Spinal cord (tissue), 10 donors: ENCODE measurements around the gene COX11. TPM values are rescaled to one million over a fixed set of nuclear protein-coding genes. Genes with fewer than 3 reads are reported as not detected.

Experiments
- DNase-seq, 6 donors: peaks; one replicate each; pipeline versions ENCODE4 v3.0.0 to v3.0.0-alpha.2; 2013 to 2015; ENCODE audit warnings: low spot score in 6 of 6, low read depth in 4 of 6
- H3K27ac ChIP-seq: one replicate; pipeline ENCODE4 v1.5.1; 2013; ENCODE audit warnings: low read depth, low read length, control low read depth
- H3K27me3 ChIP-seq: one replicate; pipeline ENCODE4 v1.6.1; 2013; ENCODE audit warnings: low read length; ENCODE audit not compliant: control insufficient read depth, insufficient read depth
- H3K36me3 ChIP-seq: one replicate; pipeline ENCODE4 v1.6.1; 2013; ENCODE audit warnings: low read length; ENCODE audit not compliant: control insufficient read depth, insufficient read depth
- H3K4me1 ChIP-seq: one replicate; pipeline ENCODE4 v1.6.1; 2013; ENCODE audit warnings: low read length; ENCODE audit not compliant: control insufficient read depth, insufficient read depth
- H3K4me3 ChIP-seq: one replicate; pipeline ENCODE4 v1.5.1; 2013; ENCODE audit warnings: low read depth, low read length, control low read depth
- H3K9me3 ChIP-seq: one replicate; pipeline ENCODE4 v1.6.1; 2013; ENCODE audit warnings: low read length; ENCODE audit not compliant: control insufficient read depth, insufficient read depth
- WGBS: methylation state at CpG from one replicate; pipeline ENCODE4 v1.1.5; 2013; ENCODE audit warnings: missing lambda C conversion rate; ENCODE audit not compliant: insufficient coverage; 5-methylcytosine and 5-hydroxymethylcytosine counted together
- polyA plus RNA-seq, 2 donors: library from polyadenylated mRNA; unstranded; fragments of 120-200 nt; gene quantifications; one replicate each; pipeline ENCODE4 v1.2.1, GENCODE V29; 2013; ENCODE audit not compliant: insufficient read length in 2 of 2
- total RNA-seq, 2 donors: library from RNA; depleted of rRNA in 1 of 2; stranded (reverse); fragments of 120-200 nt in 1 of 2; fragments of >200 nt in 1 of 2; gene quantifications; one replicate each; pipeline versions ENCODE4 v1.2.3 to v1.2.4, GENCODE V29; 2013 to 2014
- donor health status: healthy.

COX11 gene
- total and polyA plus RNA-seq, 4 donors = 66.5 to 81.0 (median 77.2) TPM

DNA sequence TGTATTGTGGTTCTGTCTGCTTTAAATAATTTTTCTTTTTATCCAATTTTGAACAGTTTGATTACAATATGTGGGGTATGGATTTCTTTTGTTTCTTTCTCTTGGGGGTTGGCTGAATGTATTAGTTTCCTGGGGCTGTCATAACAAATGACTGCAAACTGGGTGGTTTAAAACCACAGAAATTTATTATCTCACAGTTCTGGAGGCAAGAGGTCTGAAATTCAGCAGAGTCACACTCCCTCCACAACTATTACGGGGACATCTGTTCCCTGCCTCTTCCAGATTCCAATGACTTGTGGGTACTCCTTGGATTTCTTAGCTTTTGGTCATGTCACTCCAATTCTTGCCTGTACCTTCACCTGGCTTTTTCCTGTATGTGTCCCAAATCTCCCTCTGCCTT, 23.7 kb downstream of the COX11 start:
- no peak overlapping the region for H3K27ac ChIP-seq
- no peaks in the 10 kb centered on the region for H3K4me1 ChIP-seq
- 100% methylated on average over 1 of the region's 1 CpG for WGBS
- no peaks in the 10 kb centered on the region for H3K9me3 ChIP-seq
- no peak overlapping the region for H3K4me3 ChIP-seq
- H3K36me3 ChIP-seq = no peaks in the 10 kb centered on the region
- no peaks in the 10 kb centered on the region for H3K27me3 ChIP-seq
- no peak for DNase-seq

DNA sequence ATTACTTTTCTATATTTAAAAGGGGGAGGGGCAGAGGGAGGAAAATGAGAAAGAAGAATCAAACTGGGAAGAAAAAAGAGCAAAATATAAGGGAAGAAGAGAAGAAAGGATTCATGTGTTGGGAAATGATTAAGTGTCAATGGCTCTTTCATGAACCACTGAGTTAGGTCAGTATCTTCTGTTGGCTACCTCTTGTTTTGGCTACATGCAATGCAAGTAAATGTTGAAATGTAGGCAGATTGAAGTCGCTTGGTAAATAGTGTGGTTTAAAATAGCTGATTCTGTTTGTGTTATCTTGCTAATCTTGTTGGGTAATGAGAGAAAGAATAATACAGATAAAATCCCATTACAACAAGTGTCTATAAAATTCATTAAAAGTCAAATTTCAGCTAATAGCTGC, 27.2 kb downstream of the COX11 start:
- H3K9me3 ChIP-seq = no peaks in the 10 kb centered on the region
- no peaks in the 10 kb centered on the region for H3K36me3 ChIP-seq
- no CpG with 5 or more reads among the region's 1 CpG for WGBS
- H3K27ac ChIP-seq = no peak overlapping the region
- no peaks in the 10 kb centered on the region for H3K27me3 ChIP-seq
- DNase-seq = no peak
- no peaks in the 10 kb centered on the region for H3K4me1 ChIP-seq
- no peak overlapping the region for H3K4me3 ChIP-seq

DNA sequence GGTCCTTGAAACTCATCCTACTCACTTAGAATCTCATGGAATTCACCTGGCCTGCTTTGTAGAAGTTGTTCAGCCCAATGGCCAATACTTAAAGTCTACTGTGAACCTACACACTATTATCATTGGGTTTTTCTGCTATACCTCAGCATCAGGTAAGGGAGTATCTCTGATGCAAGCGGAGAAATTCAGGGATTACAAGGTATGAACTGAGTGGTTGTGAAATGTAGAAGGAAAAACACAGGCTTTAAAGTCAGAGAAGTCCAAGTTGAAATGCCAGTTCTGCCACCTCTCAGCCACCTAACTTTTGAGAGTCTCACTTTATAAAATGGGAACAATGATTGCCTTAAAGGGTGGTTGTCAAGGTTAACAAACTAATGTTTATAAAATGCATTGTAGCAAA, 31.0 kb downstream of the COX11 start:
- no peaks in the 10 kb centered on the region for H3K9me3 ChIP-seq
- H3K27me3 ChIP-seq = no peaks in the 10 kb centered on the region
- no peaks in the 10 kb centered on the region for H3K4me1 ChIP-seq
- DNase-seq = no peak
- peaks cover 5% of the 10 kb centered on the region for H3K36me3 ChIP-seq
- no CpG with 5 or more reads among the region's 1 CpG for WGBS
- no peak overlapping the region for H3K27ac ChIP-seq
- no peak overlapping the region for H3K4me3 ChIP-seq

DNA sequence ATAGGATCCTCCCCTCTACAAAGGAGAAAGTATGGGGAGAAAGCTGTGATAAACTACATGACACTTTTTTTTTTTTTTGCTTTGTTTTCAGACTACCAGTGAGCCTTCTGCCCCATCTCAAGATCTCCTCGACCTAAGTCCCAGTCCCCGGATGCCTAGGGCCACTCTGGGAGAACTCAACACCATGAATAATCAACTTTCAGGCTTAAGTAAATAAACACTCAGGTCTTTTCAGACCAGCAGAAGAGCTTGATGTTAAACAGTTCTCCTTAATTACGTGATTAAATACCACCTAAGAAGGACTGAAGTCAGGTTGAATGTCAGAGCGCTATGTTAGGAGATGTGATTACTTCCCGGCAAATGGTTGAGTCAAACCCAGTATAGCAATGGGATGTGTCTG, 31.4 kb downstream of the COX11 start:
- H3K27ac ChIP-seq = no peak overlapping the region
- no peak overlapping the region for H3K4me3 ChIP-seq
- H3K9me3 ChIP-seq = no peaks in the 10 kb centered on the region
- 87% methylated on average over 2 of the region's 5 CpGs for WGBS
- peaks cover 5% of the 10 kb centered on the region for H3K36me3 ChIP-seq
- DNase-seq = no peak
- H3K27me3 ChIP-seq = no peaks in the 10 kb centered on the region
- H3K4me1 ChIP-seq = no peaks in the 10 kb centered on the region

DNA sequence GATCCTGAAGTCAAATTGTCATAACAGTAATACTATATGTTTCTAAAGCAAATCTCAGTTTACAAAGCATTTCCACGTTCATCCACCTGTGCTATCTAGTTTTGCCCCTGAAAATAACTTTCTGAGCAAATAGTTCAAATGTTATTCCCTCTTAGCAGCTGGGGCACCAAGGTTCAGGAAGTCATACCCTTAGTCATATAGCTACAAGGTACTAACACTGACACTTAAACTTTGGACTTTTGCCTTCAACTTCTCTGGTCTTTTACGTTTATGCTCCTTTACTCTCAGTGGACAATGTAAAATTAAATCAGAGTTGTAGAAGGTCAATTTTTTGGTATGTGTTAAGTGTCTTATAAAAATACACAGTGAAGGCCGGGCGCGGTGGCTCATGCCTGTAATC, 33.0 kb downstream of the COX11 start:
- Histone ChIP-seq H3K36me3 (peaks cover 5% of the 10 kb centered on the region), H3K9me3 (no peaks in the 10 kb centered on the region), H3K4me1 (no peaks in the 10 kb centered on the region), H3K27me3 (no peaks in the 10 kb centered on the region), H3K4me3 (no peak overlapping the region), H3K27ac (no peak overlapping the region)
- no peak for DNase-seq
- 89% methylated on average over 1 of the region's 5 CpGs for WGBS

DNA sequence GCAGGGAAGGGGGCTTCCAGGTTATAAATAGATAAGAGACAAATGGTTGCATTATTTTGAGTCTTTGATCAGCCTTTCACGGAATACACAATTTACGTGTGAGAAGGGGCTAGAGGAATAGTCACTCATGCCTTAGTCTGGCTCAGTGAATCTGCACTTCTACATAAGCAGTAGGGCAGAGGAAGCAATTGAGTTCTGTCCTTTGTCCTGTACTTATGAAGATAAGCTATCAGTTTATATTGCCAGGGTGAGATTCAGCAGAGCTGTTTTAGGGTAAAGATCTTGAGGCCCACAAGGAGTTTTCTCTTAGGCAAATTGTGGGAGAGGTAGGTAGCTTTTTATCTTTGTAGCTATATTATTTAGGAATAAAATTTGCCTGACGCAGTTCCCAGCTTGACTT, 34.5 kb downstream of the COX11 start:
- 100% methylated on average over 2 of the region's 3 CpGs for WGBS

DNA sequence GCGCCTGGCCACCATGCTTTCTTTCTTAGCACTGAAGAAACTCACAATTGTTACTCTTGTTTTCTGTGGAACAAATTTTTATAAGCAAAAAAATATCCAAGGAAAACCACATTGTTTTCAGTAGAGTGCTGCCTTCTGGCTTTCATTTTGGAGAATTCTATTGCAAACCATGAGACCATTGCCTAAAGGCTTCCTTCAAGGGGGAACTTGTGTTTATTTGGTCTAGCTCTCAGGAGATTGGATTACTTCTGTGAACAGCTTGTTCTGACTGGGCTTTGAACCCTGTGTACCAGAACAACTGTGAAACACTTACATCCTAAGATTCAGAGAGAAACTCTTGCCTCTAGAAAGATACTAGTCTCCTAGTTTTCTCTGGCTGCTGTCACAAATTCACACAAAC, 35.7 kb downstream of the COX11 start:
- Histone ChIP-seq H3K9me3 (no peaks in the 10 kb centered on the region), H3K27me3 (no peaks in the 10 kb centered on the region), H3K4me3 (no peak overlapping the region), H3K36me3 (peaks cover 8% of the 10 kb centered on the region), H3K27ac (no peak overlapping the region), H3K4me1 (no peaks in the 10 kb centered on the region)
- 100% methylated on average over 1 of the region's 1 CpG for WGBS
- DNase-seq = no peak

More for the DNA sequence above, 34.5 kb downstream of the COX11 start:
- H3K36me3 ChIP-seq = peaks cover 8% of the 10 kb centered on the region
- H3K4me1 ChIP-seq = no peaks in the 10 kb centered on the region
- no peak overlapping the region for H3K4me3 ChIP-seq
- H3K27me3 ChIP-seq = no peaks in the 10 kb centered on the region
- H3K9me3 ChIP-seq = no peaks in the 10 kb centered on the region
- H3K27ac ChIP-seq = no peak overlapping the region
- no peak for DNase-seq

DNA sequence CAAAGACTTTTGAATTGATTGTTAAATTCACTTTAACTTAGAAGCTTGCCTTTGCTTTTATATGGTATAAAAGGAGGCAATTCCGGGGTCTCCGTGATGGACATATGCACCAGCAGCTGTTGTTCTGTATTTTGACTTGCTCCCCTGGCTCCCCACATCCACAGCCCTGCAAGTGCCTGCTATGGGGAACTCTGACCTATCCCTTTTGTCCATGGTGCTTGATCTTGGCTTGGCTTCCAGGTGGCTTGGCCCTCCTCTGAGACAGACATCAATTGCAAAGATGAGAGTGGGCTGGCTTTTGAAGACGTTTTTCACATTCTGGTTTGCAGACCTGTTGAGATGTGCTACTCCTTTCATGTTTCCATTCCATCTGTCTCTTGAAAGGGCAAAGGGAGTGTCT, 40.9 kb downstream of the COX11 start:
- Histone ChIP-seq H3K9me3 (no peaks in the 10 kb centered on the region), H3K27me3 (no peaks in the 10 kb centered on the region), H3K4me1 (no peaks in the 10 kb centered on the region), H3K36me3 (peaks cover 3% of the 10 kb centered on the region), H3K27ac (no peak overlapping the region), H3K4me3 (no peak overlapping the region)
- no CpG with 5 or more reads among the region's 3 CpGs for WGBS
- DNase-seq = no peak

DNA sequence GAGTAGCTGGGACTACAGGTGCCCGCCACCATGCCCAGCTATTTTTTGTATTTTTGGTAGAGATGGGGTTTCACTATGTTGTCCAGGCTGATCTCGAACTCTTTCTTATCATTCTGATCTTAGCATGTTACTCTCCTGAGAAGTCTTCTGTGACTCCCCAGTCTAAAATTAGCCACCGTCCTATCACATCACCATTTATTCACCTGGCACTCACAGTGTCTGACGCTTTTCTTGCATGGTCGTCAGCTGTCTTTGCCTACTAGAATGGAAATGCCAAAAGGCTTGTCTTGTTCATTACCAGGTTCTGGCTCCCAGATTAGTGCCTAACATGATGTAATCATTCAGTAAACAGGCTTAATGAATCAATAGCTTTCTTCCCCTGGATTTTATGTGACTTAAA, 44.0 kb downstream of the COX11 start:
- 90% methylated on average over 4 of the region's 5 CpGs for WGBS
- DNase-seq = no peak

DNA sequence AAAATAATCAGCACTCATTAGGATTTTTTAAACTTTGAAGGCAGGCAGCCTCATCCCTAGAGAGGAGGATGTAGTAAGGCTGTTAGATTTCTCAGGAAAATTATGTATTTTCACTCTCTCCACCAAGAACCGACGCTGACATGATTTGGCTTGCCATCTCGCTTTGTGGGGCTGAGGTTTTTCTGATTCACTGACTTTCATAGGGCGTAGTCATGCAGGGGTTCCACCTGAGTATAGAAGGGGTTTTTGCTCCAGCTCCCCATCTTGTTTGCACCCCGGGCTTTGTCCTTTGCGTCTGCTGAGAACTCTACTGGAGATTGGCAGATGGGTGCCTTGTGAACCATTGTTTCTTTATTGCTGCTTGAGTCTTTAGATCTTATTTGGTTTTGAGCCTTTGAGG, 47.6 kb downstream of the COX11 start:
- no peak for DNase-seq
- Histone ChIP-seq H3K4me3 (no peak overlapping the region), H3K27me3 (no peaks in the 10 kb centered on the region), H3K27ac (no peak overlapping the region), H3K9me3 (no peaks in the 10 kb centered on the region), H3K4me1 (peaks cover 6% of the 10 kb centered on the region), H3K36me3 (no peaks in the 10 kb centered on the region)
- 90% methylated on average over 1 of the region's 6 CpGs for WGBS

More for the DNA sequence above, 44.0 kb downstream of the COX11 start:
- H3K9me3 ChIP-seq = no peaks in the 10 kb centered on the region
- H3K4me3 ChIP-seq = no peak overlapping the region
- H3K4me1 ChIP-seq = peaks cover 6% of the 10 kb centered on the region
- no peak overlapping the region for H3K27ac ChIP-seq
- H3K36me3 ChIP-seq = no peaks in the 10 kb centered on the region
- H3K27me3 ChIP-seq = no peaks in the 10 kb centered on the region
